ENCODE measurements around the gene FAIM2.

DNA sequence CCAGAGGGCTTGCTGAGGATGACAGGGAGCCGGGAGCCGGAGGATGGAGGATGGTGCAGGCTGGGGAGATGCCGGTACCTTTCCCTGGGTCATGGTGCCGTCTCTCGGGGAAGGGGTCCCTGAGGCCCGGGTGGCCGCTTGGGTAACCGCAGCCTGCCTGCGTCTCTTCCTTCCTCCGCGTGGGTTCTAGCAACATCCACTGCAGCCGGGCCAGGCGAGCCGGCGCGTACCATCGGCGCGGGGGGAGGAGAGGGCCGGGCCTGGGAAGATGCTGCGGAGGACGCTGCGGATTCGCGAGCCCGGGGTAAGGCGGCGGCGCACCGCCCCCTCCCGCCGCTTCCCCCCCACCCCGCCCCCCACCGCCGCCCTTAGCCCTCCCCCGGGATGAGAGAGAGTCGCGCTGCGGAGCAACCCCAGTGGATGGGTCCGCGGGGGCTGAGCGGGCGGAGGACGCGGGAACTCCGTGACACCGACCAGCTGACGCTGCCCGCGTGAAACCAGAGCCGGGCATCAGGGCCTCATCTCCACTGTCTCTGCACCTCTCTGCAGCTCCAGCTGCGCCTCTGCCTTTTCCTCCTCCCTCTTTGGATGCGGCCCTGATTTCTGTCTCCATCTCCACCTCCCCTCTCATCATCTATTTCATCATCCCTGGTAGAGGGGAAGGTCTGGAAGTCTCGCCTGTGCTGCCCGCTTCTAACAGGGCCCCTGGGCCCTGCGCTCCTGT, at the start of gene FAIM2:
- TF ChIP-seq KAT8 (IDR thresholded peaks at IDR 0.05; ENCODE audit: low read depth) = no peak
- no peak for TF ChIP-seq ZFP1 (CRISPR knock-in tag; IDR thresholded peaks at IDR 0.05)
